A204.1 (cell line): Measurements from ENCODE around the gene ID2.

Experiments used
- FAIRE-seq: peaks from 2 replicates; lab custom pipeline; 2012; peaks lifted over from hg19 to GRCh38; lab: Jason Lieb, UNC

ID2 gene

DNA sequence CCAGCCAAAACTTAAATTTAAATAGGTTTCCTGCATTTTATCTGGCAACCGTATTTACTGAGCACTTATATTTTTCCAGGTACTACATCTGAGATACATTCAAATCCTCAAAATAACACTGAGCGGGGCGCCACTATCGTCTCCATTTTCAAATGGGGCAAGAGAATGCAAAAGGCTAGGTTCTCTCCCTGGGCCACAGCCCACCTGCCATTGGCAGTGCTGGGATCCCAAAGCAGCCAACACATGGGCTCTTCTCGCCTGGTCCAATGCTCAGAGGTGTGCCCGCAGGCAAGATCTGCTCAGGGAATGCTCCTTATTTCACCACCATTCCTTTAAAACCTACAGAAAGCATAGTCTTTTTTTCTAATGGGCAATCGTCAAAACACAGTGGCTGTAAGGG lies 11.3 kb upstream of the ID2 start:
- FAIRE-seq, result no peak

DNA sequence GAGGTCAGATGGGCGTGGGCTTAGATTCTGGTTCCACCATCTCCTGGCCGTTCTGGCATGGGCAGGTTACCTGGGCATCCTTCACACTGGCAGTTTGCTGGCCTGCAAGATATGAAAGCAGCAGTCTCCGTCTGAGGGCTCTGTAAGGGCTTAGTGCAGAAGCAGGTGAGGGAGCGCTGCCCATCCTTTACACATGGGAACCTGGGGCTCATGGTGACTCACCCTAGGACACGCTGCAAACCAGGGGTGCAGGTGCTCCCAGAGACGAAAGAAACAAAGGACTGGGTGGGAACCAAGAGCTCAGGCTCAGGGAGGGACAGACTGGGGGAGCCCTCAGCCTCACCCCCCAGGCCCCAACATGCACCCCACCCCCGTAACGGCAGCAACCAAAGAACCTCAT lies 10.7 kb upstream of the ID2 start:
- FAIRE-seq, result no peak

DNA sequence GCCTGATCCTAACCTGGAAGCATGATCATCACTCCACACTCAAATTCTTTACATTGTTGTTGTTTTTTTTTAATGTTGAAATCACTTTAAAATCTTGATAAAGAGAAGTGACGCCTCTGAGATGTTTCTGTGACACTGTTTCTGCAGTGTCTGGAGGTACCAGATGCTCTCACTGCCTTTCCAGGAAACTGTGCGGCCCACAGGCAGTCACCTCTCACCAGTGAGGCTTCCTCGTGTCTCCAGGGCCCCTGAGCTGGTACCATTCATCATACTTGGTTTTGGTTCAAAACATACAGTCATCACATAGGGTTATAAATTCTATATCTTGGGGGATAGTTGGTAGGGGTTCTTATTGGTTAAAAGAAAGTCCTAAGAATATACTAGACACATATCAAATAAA lies 10.1 kb upstream of the ID2 start:
- no peak for FAIRE-seq

DNA sequence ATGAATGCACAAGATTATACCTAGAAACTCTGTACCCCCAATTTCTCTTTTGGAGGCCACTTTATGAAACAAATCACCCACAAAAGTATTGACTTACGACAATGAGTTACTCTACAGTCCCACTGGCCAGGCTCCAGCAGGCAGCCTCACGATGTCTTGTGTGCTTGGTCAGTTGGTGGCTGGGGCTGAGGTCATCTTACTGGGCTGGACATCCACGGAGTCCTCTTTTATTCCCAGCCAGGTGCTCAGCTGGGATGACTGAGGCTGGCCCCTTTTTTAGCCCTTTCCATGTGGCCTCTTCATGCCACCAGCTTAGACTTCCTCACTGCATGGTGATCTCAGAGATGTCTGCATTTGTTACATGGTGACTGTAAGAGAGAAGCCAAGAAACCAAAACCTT lies 8.9 kb upstream of the ID2 start:
- FAIRE-seq, result no peak

DNA sequence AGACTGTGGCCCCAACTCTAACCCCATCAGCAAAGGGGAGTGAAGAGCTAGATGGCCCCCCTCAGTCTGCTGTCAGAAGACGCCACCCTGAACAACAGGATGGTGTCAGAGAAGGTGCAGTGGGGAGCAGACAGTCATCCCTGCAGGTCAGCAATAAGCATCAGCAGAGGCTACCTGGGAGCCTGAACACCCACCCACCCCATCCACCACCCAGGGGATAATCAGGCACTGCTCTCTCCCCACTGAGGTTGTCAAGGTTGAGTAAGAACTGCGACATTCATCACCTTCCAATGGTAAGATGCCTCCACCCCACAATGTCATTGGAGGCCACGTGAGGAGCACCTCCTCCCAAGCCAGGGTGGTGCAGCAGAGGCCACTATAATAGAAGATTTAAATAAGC lies 8.5 kb upstream of the ID2 start:
- no peak for FAIRE-seq

DNA sequence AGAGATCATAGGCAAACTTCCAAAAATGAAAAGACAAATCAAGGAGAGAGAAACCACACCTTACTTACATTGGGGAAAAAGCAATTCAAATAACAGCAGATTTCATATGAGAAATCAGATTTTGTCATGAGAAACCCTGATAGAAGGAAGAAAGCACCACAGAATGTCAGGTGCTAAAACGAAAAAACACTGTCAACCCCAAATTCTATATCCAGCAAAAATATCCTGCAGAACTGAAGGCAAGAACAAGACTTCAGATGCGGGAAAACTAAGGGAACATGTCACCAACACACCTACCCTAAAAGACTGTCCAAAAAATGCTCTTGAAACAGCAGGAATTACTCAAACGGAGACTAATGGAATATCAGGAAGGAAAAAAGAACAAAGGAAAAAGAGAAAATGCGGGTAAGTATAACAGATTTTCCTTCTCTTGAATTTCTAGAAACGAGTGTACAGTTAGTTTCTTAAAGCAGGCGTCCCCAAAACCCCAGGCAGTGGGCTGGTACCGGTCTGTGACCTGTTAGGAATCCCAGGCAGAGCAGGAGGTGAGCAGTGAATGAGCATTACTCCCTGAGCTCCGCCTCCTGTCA lies 7.3 kb upstream of the ID2 start:
- no peak for FAIRE-seq

DNA sequence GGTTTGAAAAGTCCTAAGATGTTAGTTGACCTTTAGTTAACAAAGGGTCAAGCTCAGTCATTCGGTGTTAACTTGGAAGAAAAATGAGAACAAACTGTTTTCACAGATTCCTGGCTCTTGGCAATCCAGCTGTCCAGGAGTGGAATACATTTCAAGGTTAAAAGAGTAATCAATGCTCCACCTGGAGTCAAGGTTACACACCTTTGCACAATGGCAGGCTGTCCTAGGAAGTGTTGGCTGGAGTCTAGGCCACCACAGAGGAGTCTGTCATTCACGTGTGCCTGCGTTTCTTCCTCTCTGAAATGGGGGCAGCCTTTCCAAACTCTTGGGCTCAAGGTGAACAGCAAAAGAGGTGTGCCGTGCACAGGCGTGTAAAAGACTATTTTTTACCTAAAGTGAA lies 6.3 kb upstream of the ID2 start:
- FAIRE-seq, result no peak

DNA sequence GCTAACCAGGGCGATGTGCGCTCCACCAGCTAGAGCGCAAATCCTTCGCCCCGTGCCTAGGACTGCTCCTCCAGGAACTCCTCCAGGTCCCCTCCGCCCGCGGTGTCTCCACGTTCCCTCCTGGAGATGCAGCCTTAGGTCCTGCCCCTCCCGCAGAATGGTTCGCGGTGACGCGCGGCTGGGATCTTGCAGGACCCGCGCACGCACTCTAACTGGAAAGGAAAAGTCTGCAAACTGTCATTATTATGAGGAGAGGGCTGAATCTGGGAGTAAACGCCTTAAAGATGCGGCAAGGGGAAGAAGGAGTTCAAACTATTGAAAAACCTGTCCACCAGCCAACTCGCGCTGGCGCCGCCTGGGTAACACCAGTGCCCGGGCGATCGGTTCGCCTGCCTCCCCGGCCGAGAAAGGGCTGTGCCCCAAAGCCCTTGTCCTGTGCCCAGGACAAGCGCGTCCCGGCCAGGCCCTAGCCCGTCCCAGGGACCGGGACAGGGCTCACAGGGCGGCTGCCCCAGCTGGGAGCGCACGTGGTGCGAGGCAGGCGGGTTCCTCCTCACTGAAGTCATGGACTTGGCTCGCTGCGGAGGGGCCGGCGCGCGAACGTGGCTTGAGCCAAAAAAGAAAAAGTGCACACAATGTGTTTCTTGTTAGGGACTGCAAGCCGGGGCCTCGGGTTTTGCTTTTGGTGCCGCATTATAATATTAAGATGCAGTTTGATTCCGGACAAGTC lies 5.5 kb upstream of the ID2 start:
- FAIRE-seq, result no peak

DNA sequence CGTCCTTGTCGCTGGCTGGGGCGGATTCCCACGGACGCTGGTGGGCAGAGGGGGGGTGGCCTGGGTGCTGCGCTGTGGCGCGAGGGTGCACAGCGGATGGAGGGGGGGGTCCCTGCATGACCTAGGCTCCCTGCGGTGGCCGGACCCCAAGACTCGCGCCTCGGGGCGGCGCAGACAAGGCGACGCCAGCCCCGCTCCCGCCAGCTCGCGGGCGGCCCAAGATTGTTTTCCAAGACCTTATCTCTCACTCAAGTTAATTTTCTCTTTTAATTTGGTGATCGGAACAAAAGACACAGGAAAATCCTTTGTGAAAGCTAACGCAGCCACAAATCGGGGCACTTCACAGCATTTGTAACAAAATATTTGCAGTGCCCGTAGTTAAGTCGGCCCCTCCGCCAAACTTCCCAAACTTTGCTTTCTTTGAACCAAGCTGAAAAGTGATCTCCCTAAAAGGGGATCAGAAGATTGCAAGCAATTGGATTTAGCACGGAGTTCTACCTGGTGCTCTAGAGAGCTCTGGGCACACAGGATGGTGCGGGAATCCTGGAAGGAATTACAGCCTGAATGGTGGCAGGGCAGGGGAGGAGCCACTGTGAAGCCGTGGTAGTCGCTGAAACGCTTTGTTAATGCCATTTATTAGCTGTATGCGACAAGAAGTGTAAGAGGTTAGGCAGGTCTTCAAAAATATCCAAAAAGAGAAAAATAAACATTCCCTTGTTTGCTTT lies 4.8 kb upstream of the ID2 start:
- FAIRE-seq, result no peak

DNA sequence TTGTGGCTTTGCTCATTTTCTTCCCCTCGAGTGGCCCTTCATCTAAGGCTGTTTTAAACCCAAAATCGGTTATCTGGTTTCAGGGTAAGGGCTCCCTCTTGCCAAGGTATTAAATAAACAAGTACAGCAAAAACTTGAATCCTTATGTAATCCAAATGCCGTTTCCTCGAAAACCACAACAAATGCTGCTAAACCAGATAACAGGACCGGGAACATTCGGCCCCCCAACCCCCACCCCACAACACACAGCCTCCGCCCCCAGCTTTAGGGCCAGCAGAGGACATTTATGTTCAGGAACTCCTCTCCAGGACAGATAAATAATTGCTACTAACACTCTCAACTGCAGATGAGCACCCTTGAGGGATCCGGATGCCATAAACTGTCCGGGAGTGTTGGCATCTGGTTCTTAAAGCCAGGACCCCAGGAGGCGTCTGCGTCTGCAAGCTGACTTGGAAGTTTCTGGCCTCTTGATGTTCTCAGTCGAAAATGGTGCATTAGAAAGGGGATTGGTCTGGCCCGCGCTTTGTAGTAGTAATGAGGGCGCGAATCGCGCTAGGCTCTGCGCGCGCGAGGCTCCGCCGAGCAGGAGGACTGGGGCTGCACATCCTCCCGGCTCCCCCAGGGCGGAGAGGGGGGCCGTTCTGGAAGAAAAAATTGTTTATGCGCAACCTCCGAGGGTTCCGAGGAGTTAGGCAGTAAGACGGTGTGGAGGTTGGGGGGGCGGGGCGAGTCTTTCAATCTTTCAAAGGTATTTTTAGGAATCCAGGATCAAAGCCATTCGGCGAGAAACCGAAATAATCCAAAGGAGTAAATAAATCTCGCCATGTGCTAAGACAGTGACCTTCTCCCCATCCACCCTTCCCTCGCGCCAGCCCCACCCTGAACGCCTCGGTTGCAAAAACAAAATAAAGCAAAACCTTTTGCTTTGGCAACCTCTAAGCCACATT lies 3.9 kb upstream of the ID2 start:
- FAIRE-seq, result no peak

DNA sequence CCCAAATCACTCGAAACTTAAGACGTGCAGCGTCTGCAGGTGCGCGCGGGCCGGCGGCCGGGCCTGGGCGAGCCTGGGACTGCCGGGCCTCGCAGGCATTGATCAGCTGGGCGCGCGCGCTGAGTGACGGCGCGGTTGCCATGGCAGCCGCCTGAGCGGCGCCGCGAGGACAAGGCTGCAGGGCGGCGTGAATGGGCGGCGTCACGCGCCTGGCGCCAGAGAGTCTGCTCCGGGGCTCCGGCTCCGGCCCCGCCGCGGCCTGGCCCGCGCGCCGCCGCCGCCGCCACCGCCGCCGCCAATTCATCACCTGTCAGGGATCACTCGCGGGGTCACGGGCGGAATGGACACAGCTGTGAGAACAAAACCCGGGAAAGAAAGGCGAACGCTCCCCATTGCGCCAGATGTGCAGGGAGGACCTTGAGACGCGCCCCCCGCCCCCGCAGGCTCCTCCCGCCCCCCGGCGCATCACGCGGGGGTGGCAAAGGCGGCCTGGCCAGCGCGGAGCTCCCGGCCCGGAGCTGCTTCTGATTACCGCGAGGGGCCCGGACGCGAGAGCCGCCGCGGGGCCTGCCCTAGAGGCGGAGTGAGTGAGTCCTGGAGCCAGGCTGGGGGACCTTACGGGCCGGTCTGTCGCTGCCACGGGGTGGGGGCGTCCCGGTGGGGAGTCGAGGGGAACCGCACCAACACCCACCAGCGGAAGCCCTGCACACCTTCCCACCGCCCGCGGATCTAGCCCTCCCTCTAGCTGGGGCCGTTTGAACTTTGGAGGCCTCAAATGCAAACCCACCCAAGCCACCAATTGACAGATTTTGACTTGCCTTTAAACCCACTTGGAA lies 2.9 kb upstream of the ID2 start:
- no peak for FAIRE-seq

DNA sequence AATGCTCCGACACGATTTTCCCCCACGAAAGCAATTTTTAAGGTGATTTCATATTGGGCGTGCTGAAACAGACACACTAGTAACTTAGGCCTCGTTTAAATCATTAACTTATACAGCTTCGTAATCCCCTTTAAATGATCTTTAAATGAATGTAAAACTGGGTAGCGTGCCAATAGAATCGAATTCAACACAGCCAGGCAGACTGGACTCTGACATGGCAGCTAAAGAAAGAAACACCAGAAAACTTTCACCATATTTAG lies 2.4 kb upstream of the ID2 start:
- FAIRE-seq, result no peak

DNA sequence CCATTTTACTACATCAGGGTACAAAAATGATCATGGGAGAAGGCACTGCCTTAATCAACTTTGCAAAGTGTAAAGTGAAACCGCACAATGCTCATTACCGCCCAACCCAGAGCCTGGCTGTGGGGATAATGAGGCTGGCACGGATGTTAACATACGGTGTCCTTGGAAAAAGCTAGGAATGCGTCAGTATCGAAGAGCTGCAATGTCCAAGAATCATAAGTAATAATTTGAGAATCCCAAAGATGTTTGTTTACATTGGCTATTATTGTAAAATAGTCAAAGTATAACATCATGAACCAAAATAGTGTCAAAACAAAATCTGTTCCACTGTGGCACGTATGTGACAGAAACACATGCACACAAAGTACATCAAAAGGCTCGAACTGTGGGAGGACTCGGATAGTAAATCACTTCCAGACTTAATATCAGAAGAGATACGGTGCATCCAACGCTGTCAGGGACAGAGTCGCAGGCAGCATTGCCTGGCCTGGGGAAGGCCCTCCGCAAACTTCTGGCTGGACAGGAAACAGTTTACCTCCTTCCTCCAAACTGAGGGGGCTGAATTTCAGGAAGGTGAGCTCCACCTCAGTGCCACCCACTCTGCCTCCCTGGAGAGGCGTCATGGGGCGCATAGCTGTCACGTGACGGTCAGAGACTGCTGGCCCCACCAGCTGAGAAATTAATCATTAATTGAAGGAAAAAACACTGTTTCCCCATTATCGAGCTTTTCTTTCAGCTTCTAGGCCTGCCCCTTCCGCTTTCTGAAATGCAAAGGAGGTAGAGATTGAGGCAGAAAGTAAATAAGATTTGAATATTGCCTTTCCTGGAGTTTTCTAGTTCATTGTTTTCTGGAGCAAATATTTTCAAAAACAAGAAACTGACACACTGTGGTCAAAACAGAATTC lies 1.8 kb upstream of the ID2 start:
- FAIRE-seq, result no peak

DNA sequence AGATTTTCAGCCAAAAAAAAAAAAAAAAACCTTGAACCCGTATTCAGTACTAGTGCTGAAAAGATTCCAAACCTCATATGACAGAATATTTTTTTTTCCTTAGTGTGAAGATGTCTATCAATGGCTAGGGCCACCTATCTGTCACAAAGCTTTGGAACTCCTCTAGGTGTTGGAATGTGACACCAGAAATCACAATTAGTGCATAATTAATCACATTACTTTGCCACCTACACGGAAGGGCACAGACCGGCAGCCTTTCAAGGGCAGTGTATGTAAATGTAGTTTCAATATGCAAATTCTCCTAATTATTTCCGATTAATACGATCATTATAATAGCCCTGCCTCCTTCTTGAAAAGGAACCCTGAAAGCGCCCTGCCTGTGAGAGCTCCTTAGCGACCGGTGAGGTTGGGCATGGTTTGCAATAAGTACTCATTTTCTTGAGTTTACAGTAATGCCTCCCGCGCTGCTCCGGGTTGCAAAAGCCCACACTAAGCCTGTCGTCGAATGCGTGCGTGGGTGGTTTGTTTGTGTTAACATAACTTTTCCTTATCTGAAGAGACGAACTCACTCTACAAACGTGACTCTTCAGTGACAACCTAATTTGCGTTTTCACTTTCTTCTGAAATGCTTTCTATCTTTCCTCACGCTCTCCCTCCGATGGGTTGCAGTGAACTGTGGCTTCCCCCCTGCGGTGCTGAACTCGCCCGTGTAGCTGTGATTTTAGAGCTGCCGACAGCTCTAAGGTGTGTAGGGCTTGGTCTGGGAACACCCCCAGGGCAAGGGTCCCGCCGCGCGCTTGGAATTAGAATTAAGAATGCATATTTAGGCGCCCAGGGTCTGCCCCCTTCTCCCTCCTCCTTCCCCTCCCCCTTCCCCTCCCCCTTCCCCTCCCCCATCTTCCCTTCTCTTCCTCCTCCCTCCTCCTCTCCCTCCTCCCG lies 765 bp upstream of the ID2 start:
- no peak for FAIRE-seq

DNA sequence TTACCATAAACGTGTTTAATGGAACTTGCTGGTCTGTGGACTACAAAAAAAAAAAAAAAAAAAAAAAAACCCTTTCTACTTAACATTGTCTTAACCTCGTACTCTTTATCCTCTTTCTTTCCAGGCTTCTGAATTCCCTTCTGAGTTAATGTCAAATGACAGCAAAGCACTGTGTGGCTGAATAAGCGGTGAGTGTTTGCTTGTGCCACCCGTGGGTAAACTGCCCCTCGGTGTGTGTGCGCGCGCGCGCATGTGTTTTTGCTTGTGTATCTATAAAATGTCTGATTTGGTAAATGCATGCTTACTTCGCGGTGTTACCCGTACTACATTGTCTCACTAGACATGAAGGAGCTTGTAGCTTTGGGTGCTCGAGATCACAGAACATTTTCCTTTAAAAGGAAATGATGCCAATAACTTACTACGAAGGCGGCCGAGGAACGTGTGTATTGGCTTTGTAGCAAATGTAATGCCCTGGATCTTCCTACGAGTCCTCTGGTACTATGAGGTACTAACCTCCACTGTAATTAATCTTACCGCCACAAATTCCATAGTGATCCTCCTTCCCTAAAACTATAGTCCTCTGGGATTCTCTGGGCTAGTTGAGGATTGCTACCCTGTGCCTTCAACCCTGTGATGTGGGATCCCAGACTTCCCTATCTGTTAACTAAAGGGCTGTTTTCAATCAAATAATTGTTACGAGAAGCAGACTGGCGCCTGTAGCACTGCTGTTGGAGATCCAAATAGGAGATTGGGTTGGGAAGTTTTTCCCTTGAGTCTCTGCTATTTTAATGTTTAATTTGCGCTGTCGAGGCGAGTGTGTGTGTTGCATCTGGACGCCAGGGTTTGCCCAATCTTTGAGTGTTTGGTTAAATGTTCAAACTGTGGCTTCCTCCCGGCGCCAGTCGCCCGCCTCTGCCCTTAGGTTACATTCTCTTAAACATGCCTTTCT lies 1.1 kb downstream of the ID2 start:
- FAIRE-seq, result no peak

DNA sequence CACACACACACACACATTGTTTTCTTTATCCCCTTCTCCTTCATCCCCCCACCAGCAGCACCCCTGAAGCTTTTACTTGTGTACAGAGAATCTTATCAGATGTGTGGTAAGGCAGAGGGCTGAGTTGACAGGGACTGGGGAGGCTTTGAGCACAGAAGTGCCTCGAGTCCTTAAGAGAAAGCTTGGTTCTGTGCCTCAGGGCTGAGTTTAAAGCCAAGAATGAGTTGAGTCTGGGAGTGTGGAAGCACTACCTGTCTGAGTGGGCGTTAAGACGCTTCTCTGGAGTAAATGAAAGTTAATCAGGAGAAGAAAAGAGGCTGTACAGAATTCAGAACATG lies 2.7 kb downstream of the ID2 start:
- FAIRE-seq, result no peak

DNA sequence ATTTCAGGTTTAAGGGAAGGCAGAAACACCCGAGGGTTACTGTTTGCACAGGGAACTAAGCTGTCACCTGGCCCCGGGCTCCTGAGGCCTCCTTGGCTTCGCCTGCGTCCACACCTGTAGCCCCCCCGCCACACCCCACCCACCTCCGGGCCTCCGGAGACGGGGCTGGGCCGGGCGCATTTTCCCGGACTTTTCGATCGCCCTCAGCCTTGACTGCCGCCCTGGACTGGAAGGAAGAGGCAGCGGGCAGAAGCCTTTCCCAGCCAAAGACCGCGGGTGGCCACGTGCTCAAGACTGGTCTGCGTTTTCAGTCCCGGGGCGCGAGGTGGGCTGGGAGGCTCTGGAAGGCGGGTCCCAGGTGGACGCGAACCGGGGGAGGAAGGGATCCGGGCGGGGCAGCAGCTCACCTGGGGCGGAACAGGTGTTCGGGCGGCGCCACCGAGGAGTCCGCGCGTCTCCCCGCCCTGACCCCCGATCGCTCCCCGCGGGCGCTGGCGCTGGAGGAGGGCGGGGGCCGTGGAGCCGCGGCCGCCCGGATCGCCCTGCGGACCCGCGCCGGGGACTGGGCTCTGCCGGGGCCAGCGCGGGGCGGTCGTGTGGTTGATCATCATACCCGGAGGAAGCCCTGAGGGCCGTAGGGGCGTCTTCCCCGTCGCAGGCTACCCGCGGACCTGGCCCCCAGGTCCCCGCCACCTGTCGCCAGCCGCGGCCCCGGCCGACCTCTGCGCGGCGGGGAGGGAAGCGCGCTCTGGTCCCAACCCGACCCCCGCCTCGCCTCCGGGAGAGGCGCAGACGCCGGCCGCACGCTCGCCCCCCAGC lies 3.2 kb downstream of the ID2 start:
- no peak for FAIRE-seq
